Kidney (tissue), 14 donors: Measurements from ENCODE around the gene PHF3. TPM values are rescaled to one million over a fixed set of nuclear protein-coding genes. Genes with fewer than 3 reads are reported as not detected.

Source experiments
- DNase-seq, 5 donors: peaks; one replicate each; pipeline ENCODE4 v3.0.0-alpha.2; 2013 to 2020
- FAIRE-seq: peaks from 2 replicates; lab custom pipeline; 2012; peaks lifted over from hg19 to GRCh38; lab: Jason Lieb, UNC
- H3K27ac ChIP-seq, 2 donors: one replicate each; pipeline ENCODE4 v1.7.0; 2013; ENCODE audit warnings: low read depth in 2 of 2, low read length in 2 of 2, inconsistent platforms in 1 of 2
- H3K27me3 ChIP-seq: one replicate; pipeline ENCODE4 v1.7.1; 2013; ENCODE audit warnings: low read length, inconsistent platforms; ENCODE audit not compliant: control insufficient read depth, insufficient read depth
- H3K36me3 ChIP-seq, 3 donors: one replicate each; pipeline versions ENCODE4 v1.7.0 to v1.7.1; 2013; ENCODE audit warnings: low read length in 3 of 3, control low read depth in 1 of 3, inconsistent platforms in 1 of 3; ENCODE audit not compliant: insufficient read depth in 3 of 3, control insufficient read depth in 2 of 3
- H3K4me1 ChIP-seq, 3 donors: one replicate each; pipeline versions ENCODE4 v1.7.0 to v1.7.1; 2013; ENCODE audit warnings: low read length in 3 of 3, inconsistent platforms in 1 of 3, low read depth in 1 of 3; ENCODE audit not compliant: control insufficient read depth in 2 of 3, insufficient read depth in 2 of 3
- H3K4me3 ChIP-seq, 3 donors: one replicate each; pipeline versions ENCODE4 v1.7.0 to v1.8.1; 2013; ENCODE audit warnings: low read length in 3 of 3, control low read depth in 1 of 3, inconsistent platforms in 1 of 3
- H3K9ac ChIP-seq, 3 donors: one replicate each; pipeline versions ENCODE4 v1.7.0 to v1.7.1; 2013; ENCODE audit warnings: low read length in 3 of 3, control low read depth in 1 of 3, inconsistent platforms in 1 of 3
- H3K9me3 ChIP-seq, 3 donors: one replicate each; pipeline versions ENCODE4 v1.7.0 to v1.7.1; 2013; ENCODE audit warnings: low read length in 3 of 3, control low read depth in 1 of 3, inconsistent platforms in 1 of 3; ENCODE audit not compliant: control insufficient read depth in 2 of 3, insufficient read depth in 1 of 3
- intact Hi-C: fragments of 100-400 bp; cut with DNase I; formaldehyde crosslinking; loops from one replicate; pipeline ENCODE4 v1.11.1; 2022
- polyA plus RNA-seq: library from polyadenylated mRNA; stranded (reverse); fragments of 350-450 nt; fragmentation: Illumina TruSeq; extraction: RNeasy Lipid Tissue Mini Kit (QIAGEN cat#74804); gene quantifications from one replicate; pipeline ENCODE4 v1.2.3, GENCODE V29; 2014; ENCODE audit warnings: low read depth, low replicate concordance; ENCODE audit not compliant: insufficient read depth
- total RNA-seq: library from RNA; stranded (reverse); fragmentation: NEBNext Ultra II Directional; extraction: Animal tissue kit (Norgen Biotek cat#: 25700); gene quantifications from one replicate; pipeline ENCODE4 v1.2.1, GENCODE V29; 2021
- TF ChIP-seq, protein P1 (sequence below): IDR thresholded peaks from 3 replicates; pipeline ENCODE4 v1.5.1; 2012; ENCODE audit warnings: mild to moderate bottlenecking, moderate library complexity, borderline replicate concordance; ENCODE audit not compliant: insufficient read depth; ENCODE audit errors: extremely low read depth
- donor health status: control.
- donor health status: control.
- donor health status: control.
- donor health status: control.
- donor health status: control.
- donor health status: DM: yes; HTN: yes; CAD: no.
- donor health status: Normal renal cell carcinoma (clear cell type).

PHF3 gene
- total and polyA plus RNA-seq, 2 donors from 2014 or later, result 9.5 to 58.3 TPM

- H3K27me3 ChIP-seq, result no peaks in the 10 kb centered on the region
- no peaks in the 10 kb centered on the region for H3K36me3 ChIP-seq
- FAIRE-seq, result no peak
- H3K4me3 ChIP-seq, result peak overlapping the region; percentile 81 to 85 (median 83)
- intact Hi-C loops, result loop anchor here (10.0 kb wide), 1 partner anchor 167 kb away; no protein-coding TSS in a partner anchor
- TF ChIP-seq, protein P1, sequence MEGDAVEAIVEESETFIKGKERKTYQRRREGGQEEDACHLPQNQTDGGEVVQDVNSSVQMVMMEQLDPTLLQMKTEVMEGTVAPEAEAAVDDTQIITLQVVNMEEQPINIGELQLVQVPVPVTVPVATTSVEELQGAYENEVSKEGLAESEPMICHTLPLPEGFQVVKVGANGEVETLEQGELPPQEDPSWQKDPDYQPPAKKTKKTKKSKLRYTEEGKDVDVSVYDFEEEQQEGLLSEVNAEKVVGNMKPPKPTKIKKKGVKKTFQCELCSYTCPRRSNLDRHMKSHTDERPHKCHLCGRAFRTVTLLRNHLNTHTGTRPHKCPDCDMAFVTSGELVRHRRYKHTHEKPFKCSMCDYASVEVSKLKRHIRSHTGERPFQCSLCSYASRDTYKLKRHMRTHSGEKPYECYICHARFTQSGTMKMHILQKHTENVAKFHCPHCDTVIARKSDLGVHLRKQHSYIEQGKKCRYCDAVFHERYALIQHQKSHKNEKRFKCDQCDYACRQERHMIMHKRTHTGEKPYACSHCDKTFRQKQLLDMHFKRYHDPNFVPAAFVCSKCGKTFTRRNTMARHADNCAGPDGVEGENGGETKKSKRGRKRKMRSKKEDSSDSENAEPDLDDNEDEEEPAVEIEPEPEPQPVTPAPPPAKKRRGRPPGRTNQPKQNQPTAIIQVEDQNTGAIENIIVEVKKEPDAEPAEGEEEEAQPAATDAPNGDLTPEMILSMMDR, result no peak
- H3K27ac ChIP-seq, result no peak overlapping the region
- H3K4me1 ChIP-seq, result peaks cover 0 to 3% (median 0%) of the 10 kb centered on the region in 3 donors
- H3K9ac ChIP-seq, result peak overlapping the region in 2 of 3 donors; percentile 53 to 65
- peak in 1 of 5 donors; percentile 48 for DNase-seq
- H3K9me3 ChIP-seq, result no peaks in the 10 kb centered on the region
These were observed 38.2 kb upstream of the PHF3 start for GRCh38 chr6:63597141-63598048.

- Histone ChIP-seq H3K27me3 (no peaks in the 10 kb centered on the region), H3K4me1 (peaks cover 0 to 3% (median 0%) of the 10 kb centered on the region in 3 donors), H3K4me3 (peak overlapping the region; percentile 81 to 85 (median 83)), H3K9ac (peak overlapping the region in 2 of 3 donors; percentile 53 to 65), H3K36me3 (no peaks in the 10 kb centered on the region), H3K9me3 (no peaks in the 10 kb centered on the region), H3K27ac (no peak overlapping the region)
- intact Hi-C loops, result loop anchor here (10.0 kb wide), 1 partner anchor 166 kb away; no protein-coding TSS in a partner anchor
- DNase-seq (peak; percentile 71 to 88 (median 85)), FAIRE-seq (no peak)
- TF ChIP-seq, protein P1, result peak; percentile 83
These were observed 37.3 kb upstream of the PHF3 start for GRCh38 chr6:63598049-63599036.

- Histone ChIP-seq H3K27me3 (no peaks in the 10 kb centered on the region), H3K4me3 (no peak overlapping the region), H3K27ac (no peak overlapping the region), H3K4me1 (peaks cover 0 to 3% (median 0%) of the 10 kb centered on the region in 3 donors), H3K9me3 (no peaks in the 10 kb centered on the region), H3K36me3 (no peaks in the 10 kb centered on the region), H3K9ac (no peak overlapping the region)
- intact Hi-C loops, result loop anchor here (10.0 kb wide), 1 partner anchor 166 kb away; no protein-coding TSS in a partner anchor
- DNase-seq, result no peak
- FAIRE-seq, result no peak
- TF ChIP-seq, protein P1, result no peak
These were observed 36.4 kb upstream of the PHF3 start for GRCh38 chr6:63599243-63599642.
